GM18858 (cell line): ENCODE data around the gene FKBP4.
A peak's percentile ranks its signal among the peaks of the same experiment; 100 is the strongest.
"Not testable (repeated sequence)": the region's sequence is repeated elsewhere in the genome, so short reads cannot be mapped to it uniquely, and the experiment has no call there.

ENCODE experiments used
- ATAC-seq: cut with Tn5 transposase; IDR thresholded peaks from one replicate; pipeline ENCODE4 v1.9.1; 2021; ENCODE audit not compliant: unreplicated experiment

FKBP4 gene

GRCh38 chr12:2794736-2795289 lies at the start of gene FKBP4:
TSS of gene FKBP4 (plus strand) at chr12:2794970. CDS start at chr12:2795140, 170 bp downstream.
- ATAC-seq: peak; percentile 51

GRCh38 chr12:2745655-2746054 lies 49.1 kb upstream of the FKBP4 start:
- no peak for ATAC-seq

GRCh38 chr12:2749580-2749979 lies 45.2 kb upstream of the FKBP4 start:
- no peak for ATAC-seq

GRCh38 chr12:2750185-2750584 lies 44.6 kb upstream of the FKBP4 start:
- no peak for ATAC-seq

GRCh38 chr12:2751230-2751629 lies 43.5 kb upstream of the FKBP4 start:
- no peak for ATAC-seq

- ATAC-seq: no peak
These were observed 43.1 kb upstream of the FKBP4 start for GRCh38 chr12:2751686-2752085.

GRCh38 chr12:2752676-2753371 lies 41.9 kb upstream of the FKBP4 start:
- ATAC-seq: no peak

- ATAC-seq: no peak
These were observed 41.2 kb upstream of the FKBP4 start for GRCh38 chr12:2753536-2753935.

GRCh38 chr12:2754208-2754607 lies 40.6 kb upstream of the FKBP4 start:
- no peak for ATAC-seq

GRCh38 chr12:2756756-2757155 lies 38.0 kb upstream of the FKBP4 start:
- ATAC-seq: no peak

GRCh38 chr12:2759733-2760132 lies 35.0 kb upstream of the FKBP4 start:
- ATAC-seq: no peak

GRCh38 chr12:2764398-2764797 lies 30.4 kb upstream of the FKBP4 start:
- ATAC-seq: no peak

GRCh38 chr12:2765052-2765451 lies 29.7 kb upstream of the FKBP4 start:
- ATAC-seq: no peak

GRCh38 chr12:2765608-2766007 lies 29.2 kb upstream of the FKBP4 start:
- no peak for ATAC-seq

- ATAC-seq: no peak
These were observed 26.4 kb upstream of the FKBP4 start for GRCh38 chr12:2768224-2768961.

- no peak for ATAC-seq
These were observed 24.8 kb upstream of the FKBP4 start for GRCh38 chr12:2769866-2770533.

- ATAC-seq: not testable (repeated sequence)
These were observed 24.2 kb upstream of the FKBP4 start for GRCh38 chr12:2770544-2770943.

GRCh38 chr12:2772370-2772769 lies 22.4 kb upstream of the FKBP4 start:
- no peak for ATAC-seq

- no peak for ATAC-seq
These were observed 21.4 kb upstream of the FKBP4 start for GRCh38 chr12:2773199-2773875.

GRCh38 chr12:2775431-2775830 lies 19.3 kb upstream of the FKBP4 start:
- ATAC-seq: no peak

GRCh38 chr12:2776129-2776806 lies 18.5 kb upstream of the FKBP4 start:
- ATAC-seq: no peak
